Natural killer cell (primary cell): ENCODE results near the gene C11orf98. TPM values are rescaled to one million over a fixed set of nuclear protein-coding genes. Genes with fewer than 3 reads are reported as not detected.
A peak's percentile ranks its signal among the peaks of the same experiment; 100 is the strongest.

Experiments used
- ATAC-seq, 3 donors: fragments of 150-1000 bp in 2 of 3; fragments of 200-7000 bp in 1 of 3; cut with Tn5 transposase; 1 replicate in 1 of 3; 2 replicates in 2 of 3; pipeline ENCODE4 v1.10.0; 2021; ENCODE audit warnings: mild to moderate bottlenecking in 2 of 3, moderate library complexity in 2 of 3
- DNase-seq, 2 donors: peaks; one replicate each; pipeline versions ENCODE4 v3.0.0 to v3.0.0-alpha.2; 2013 to 2021; ENCODE audit warnings: mixed read lengths in 1 of 2
- H3K27ac ChIP-seq: one replicate; pipeline ENCODE4 v1.5.1; 2013; ENCODE audit warnings: mild to moderate bottlenecking, low read length
- H3K27me3 ChIP-seq: one replicate; pipeline ENCODE4 v1.6.1; 2013; ENCODE audit warnings: low read length; ENCODE audit not compliant: control insufficient read depth, insufficient read depth
- H3K36me3 ChIP-seq: one replicate; pipeline ENCODE4 v1.6.1; 2013; ENCODE audit warnings: low read length; ENCODE audit not compliant: control insufficient read depth, insufficient read depth
- H3K4me1 ChIP-seq: one replicate; pipeline ENCODE4 v1.6.1; 2013; ENCODE audit warnings: low read length; ENCODE audit not compliant: control insufficient read depth, insufficient read depth
- H3K4me3 ChIP-seq: one replicate; pipeline ENCODE4 v1.5.1; 2013; ENCODE audit warnings: low read length
- H3K9me3 ChIP-seq: one replicate; pipeline ENCODE4 v1.6.1; 2013; ENCODE audit warnings: low read length; ENCODE audit not compliant: control insufficient read depth, insufficient read depth
- H3K27ac Mint-ChIP-seq, 2 donors: one replicate each; pipeline ENCODE4 v1.8.0; 2022; ENCODE audit warnings: mild to moderate bottlenecking in 2 of 2, mixed read lengths in 2 of 2, moderate library complexity in 1 of 2
- H3K27me3 Mint-ChIP-seq, 2 donors: one replicate each; pipeline ENCODE4 v1.8.0; 2022; ENCODE audit warnings: low read depth in 2 of 2, mixed read lengths in 2 of 2
- H3K36me3 Mint-ChIP-seq: one replicate; pipeline ENCODE4 v1.8.0; 2022; ENCODE audit warnings: mixed read lengths
- H3K4me1 Mint-ChIP-seq, 2 donors: one replicate each; pipeline ENCODE4 v1.8.0; 2022; ENCODE audit warnings: mixed read lengths in 2 of 2
- H3K4me3 Mint-ChIP-seq: one replicate; pipeline ENCODE4 v1.8.0; 2022; ENCODE audit warnings: mild to moderate bottlenecking, moderate library complexity, mixed read lengths
- H3K9me3 Mint-ChIP-seq, 2 donors: one replicate each; pipeline ENCODE4 v1.8.0; 2022; ENCODE audit warnings: mixed read lengths in 2 of 2
- CTCF ChIP-seq: fragments of 200-600 bp; IDR thresholded peaks from one replicate; pipeline ENCODE4 v1.8.0; 2022; ENCODE audit warnings: antibody characterized with exemption
- WGBS: methylation state at CpG from one replicate; pipeline ENCODE4 v1.1.7; 2013; ENCODE audit warnings: missing lambda C conversion rate; ENCODE audit not compliant: insufficient coverage; 5-methylcytosine and 5-hydroxymethylcytosine counted together
- intact Hi-C: fragments of 100-400 bp; cut with micrococcal nuclease; formaldehyde crosslinking; loops from one replicate; pipeline ENCODE4 v1.14.2; 2022
- total RNA-seq, 4 donors: library from RNA; stranded (reverse); fragments of 120-200 nt in 1 of 4; gene quantifications; one replicate each; pipeline versions ENCODE4 v1.2.3 to v1.2.4, GENCODE V29; 2013 to 2022

C11orf98 gene
- total RNA-seq, 3 donors from 2014 or later (not counting 1 experiment from before 2014, with no cell fraction given) = 36.5 to 57.9 (median 39.1) TPM

- intact Hi-C loops = loop anchor here (5.0 kb wide), 1 partner anchor 34 kb away; the partner anchor contains the start of genes BSCL2 and GNG3
- Mint-ChIP-seq H3K4me3 (peak overlapping the region; percentile 99), H3K9me3 (no peaks in the 10 kb centered on the region), H3K36me3 (peaks cover 6% of the 10 kb centered on the region), H3K27me3 (no peaks in the 10 kb centered on the region), H3K27ac (peak overlapping the region; percentile 92 to 97), H3K4me1 (peaks cover 34 to 47% of the 10 kb centered on the region in 2 donors)
- H3K36me3 ChIP-seq = peaks cover 20% of the 10 kb centered on the region
- WGBS = 87% methylated on average over 2 of the region's 2 CpGs
- H3K27me3 ChIP-seq = no peaks in the 10 kb centered on the region
- H3K4me1 ChIP-seq = peaks cover 32% of the 10 kb centered on the region
- no peaks in the 10 kb centered on the region for H3K9me3 ChIP-seq
- ATAC-seq (no peak), DNase-seq (no peak)
- no peak overlapping the region for H3K27ac ChIP-seq
- H3K4me3 ChIP-seq = no peak overlapping the region
- TF ChIP-seq CTCF = no peak
Measured at GRCh38 chr11:62673196-62673525, 8.2 kb upstream of the C11orf98 start.

DNA sequence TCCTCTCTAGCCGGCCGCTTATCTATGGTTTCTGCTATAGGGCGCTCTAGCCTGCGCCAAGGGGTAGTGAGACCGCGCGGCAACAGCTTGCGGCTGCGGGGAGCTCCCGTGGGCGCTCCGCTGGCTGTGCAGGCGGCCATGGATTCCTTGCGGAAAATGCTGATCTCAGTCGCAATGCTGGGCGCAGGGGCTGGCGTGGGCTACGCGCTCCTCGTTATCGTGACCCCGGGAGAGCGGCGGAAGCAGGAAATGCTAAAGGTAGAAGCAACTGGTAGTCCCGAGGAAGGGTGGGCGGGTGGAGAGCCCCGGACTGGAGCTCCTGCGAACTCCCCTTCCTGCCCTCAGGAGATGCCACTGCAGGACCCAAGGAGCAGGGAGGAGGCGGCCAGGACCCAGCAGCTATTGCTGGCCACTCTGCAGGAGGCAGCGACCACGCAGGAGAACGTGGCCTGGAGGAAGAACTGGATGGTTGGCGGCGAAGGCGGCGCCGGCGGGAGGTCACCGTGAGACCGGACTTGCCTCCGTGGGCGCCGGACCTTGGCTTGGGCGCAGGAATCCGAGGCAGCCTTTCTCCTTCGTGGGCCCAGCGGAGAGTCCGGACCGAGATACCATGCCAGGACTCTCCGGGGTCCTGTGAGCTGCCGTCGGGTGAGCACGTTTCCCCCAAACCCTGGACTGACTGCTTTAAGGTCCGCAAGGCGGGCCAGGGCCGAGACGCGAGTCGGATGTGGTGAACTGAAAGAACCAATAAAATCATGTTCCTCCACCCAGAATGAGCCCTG, 6.8 kb upstream of the C11orf98 start, which contains the start of the genes LBHD1 and UQCC3:
Gene LBHD1, minus strand, starts transcription at position 660 of the 782 bp plus-strand sequence. CDS start 2,236 bp downstream, outside the sequence.
Gene UQCC3, plus strand, starts transcription at position 66 of the 782 bp plus-strand sequence. Its CDS starts 73 bp downstream, at position 139.
- Histone ChIP-seq H3K4me3 (peak within 1 kb of the TSS; percentile 85), H3K4me1 (peaks cover 27% of the 10 kb centered on the region)
- intact Hi-C loops = loop anchor here (5.0 kb wide), 1 partner anchor 36 kb away; the partner anchor contains the start of genes BSCL2 and GNG3

GRCh38 chr11:62671236-62671607, 6.2 kb upstream of the C11orf98 start:
- H3K4me1 ChIP-seq = peaks cover 33% of the 10 kb centered on the region
- peak; percentile 16 to 35 (median 29) for ATAC-seq
- intact Hi-C loops = loop anchor here (5.0 kb wide), 1 partner anchor 36 kb away; the partner anchor contains the start of genes BSCL2 and GNG3
- peak overlapping the region; percentile 59 for H3K27ac ChIP-seq
- TF ChIP-seq CTCF = no peak
- Mint-ChIP-seq H3K9me3 (no peaks in the 10 kb centered on the region), H3K4me3 (peak overlapping the region; percentile 99), H3K36me3 (no peaks in the 10 kb centered on the region), H3K27ac (peak overlapping the region; percentile 92 to 97), H3K4me1 (peaks cover 25 to 40% of the 10 kb centered on the region in 2 donors), H3K27me3 (no peaks in the 10 kb centered on the region)
- H3K4me3 ChIP-seq = peak overlapping the region; percentile 85
- peak in 1 of 2 donors; percentile 71 for DNase-seq
- H3K9me3 ChIP-seq = no peaks in the 10 kb centered on the region
- 0% methylated on average over 17 of the region's 17 CpGs for WGBS
- H3K36me3 ChIP-seq = peaks cover 8% of the 10 kb centered on the region
- no peaks in the 10 kb centered on the region for H3K27me3 ChIP-seq

More for the DNA sequence above, 6.8 kb upstream of the C11orf98 start, which contains the start of the genes LBHD1 and UQCC3:
- no peaks in the 10 kb centered on the region for H3K27me3 Mint-ChIP-seq
- H3K27me3 ChIP-seq = no peaks in the 10 kb centered on the region
- H3K27ac ChIP-seq = peak within 1 kb of the TSS; percentile 59
- under 1% methylated on average over 59 of the region's 59 CpGs for whole genome bisulfite sequencing
- peak within 1 kb of the TSS; percentile 92 to 97 for H3K27ac Mint-ChIP-seq
- peaks cover 9% of the 10 kb centered on the region for H3K36me3 ChIP-seq
- H3K9me3 ChIP-seq = no peaks in the 10 kb centered on the region
- TF ChIP-seq CTCF = no peak
- H3K4me1 Mint-ChIP-seq = peaks cover 21 to 36% of the 10 kb centered on the region in 2 donors
- peak within 1 kb of the TSS; percentile 99 for H3K4me3 Mint-ChIP-seq
- H3K9me3 Mint-ChIP-seq = no peaks in the 10 kb centered on the region
- ATAC-seq = peak; percentile 78 to 93 (median 86)
- DNase-seq = peak; percentile 76 to 85
- H3K36me3 Mint-ChIP-seq = peaks cover under 1% of the 10 kb centered on the region
